ENCODE measurements around the gene C11orf21.

The C11orf21 gene

DNA sequence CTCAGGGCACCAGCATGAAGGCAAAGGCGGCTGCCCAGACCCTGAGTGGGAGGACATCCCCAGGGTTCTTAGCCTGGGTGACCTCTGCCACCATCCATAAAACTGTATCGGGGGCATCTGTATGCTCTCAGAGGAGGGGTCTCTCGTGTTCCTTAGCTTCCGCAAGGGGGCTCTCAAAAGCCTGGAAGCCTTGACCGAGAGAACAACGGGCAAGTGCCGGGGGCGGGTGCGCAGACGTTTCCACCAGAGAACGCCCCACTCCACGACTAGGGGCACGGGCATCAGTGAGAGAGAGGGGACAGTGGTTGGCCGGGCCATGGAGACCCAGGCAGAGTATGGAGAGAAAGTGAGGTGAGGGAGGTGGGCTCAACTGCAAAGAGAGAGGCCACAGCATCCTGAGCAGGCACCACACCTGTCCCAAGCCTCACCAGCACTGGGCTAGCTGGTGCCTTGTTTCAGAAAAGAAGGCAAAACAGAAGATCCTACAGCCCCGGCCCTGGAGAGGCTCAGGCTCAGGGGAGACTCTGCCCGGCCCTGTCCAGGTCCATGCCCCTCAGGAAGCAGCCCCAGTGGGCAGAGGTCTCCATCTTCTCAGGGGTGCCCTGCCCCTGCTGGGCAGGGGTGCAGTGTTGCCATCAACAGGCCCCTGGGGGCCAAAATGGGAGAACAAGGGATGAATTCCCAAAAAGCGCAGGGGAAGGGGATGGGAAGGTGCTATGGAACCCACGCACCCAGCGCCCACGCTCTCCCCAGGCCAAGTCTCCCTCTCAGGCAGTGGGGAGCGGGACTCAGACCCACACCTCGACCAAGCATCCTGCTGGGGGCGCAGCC, 6.0 kb upstream of the C11orf21 start:
- no peak for DNase-seq

DNA sequence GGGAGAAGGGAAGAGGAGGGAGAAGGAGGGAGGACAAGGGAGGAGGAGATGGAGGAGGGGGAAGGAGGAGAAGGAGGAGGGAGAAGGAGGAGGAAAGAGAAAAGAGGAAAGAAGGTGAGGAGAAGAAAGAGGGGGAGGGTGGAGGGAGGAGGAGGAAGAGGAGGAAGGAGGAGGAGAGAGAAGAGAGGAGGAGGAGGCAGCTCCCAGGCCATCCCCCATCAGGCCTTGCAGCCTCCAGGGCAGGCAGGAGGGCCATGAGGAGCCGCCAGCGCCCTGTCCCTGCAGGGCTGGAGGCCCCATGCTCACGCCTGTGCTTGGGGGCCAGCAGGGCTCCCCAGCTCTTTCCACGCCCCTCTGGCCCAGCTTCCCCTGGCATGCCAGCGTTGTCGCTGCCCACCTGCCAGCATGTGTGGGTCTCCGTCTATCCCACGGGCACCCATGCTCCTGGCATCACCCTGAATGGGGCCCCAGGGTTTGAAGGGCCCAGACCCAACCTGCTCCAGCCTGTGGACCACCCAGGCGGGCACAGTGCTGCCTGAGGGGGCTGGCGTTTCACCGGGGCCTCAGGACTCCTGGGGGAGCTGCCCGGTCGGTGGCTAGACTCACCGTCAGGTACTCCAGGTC, 5.3 kb upstream of the C11orf21 start:
- DNase-seq: no peak

DNA sequence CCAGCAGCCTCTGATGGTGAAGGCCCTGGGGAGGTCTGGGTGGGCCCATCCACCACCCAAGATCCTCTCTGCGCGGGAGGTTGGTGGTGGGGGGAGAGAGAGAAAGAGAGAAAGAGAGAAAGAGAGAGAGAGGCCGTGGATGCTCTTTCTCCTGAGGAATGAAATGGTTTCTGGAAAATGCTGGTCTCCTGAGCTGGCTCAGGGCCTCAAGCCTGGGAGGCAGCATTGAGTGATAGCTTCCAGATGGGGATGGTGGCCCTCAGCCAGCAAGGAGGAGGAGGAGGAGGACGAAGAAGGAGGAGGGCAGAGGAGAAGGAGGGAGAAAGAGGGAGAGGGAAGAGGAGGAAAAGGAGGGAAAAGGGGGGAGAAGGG, 4.7 kb upstream of the C11orf21 start:
- DNase-seq: no peak

DNA sequence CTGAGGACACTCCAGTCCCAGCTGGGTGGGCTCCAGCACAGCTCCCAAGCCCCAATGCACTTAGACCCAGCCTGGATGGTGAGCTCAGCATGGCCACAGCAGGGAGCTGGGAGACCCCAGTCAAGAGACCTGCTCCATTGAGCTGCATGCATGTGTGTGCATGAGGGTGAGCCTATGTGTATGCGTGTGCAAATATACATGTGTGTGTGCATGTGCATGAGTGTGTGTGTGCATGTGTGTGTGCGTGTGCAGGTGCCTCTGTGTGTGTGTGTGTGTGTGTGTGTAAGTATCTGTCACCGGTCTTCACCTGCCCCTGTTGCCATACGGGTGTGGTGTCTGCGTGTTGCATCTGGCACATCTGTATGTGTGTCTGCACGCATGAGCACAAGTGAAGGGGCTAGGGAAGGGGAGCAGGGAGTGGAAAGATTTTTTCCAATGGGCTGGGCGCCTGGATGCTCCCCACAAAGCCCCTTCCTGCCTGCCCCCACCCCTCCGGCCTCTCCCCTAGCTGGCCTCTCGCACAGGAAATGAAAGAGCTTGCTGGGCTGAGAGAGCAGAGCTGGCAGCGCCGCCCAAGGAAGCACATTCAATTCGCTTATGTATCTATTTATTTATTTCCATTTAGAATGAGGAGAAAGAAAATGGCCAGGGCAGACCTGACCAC, 4.2 kb upstream of the C11orf21 start:
- no peak for DNase-seq

DNA sequence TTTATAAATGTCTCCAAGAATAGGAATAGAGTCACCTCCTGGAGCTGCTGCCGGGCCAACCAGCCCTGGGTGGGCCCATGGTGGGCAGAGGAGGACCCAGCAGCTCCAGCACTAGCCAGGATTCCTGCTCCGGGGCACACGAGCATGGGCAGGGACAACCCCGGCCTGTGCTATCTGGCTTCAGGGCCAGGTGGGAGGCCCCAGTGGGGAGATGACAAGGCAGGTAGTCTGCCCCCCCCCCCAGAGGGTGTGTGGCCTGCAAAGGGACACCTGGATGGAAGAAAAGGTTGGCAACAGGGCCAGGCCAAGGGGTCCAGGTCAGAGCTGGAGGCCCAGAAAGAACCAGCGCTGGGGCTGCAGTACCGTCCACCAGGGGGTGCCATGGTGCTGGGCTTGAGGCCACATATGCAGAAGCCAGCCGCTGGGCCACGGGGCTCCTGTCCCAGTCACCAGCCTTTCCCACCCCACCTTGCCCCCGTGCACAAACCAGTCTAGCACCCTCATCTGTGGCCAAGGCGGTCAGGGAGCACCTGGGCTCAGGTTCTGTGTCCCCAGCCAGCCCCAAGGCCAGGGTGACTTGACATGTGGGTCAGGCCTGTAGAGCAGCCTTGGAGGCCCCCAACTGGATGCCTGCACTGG, 3.5 kb upstream of the C11orf21 start:
- DNase-seq: peak; percentile 89

DNA sequence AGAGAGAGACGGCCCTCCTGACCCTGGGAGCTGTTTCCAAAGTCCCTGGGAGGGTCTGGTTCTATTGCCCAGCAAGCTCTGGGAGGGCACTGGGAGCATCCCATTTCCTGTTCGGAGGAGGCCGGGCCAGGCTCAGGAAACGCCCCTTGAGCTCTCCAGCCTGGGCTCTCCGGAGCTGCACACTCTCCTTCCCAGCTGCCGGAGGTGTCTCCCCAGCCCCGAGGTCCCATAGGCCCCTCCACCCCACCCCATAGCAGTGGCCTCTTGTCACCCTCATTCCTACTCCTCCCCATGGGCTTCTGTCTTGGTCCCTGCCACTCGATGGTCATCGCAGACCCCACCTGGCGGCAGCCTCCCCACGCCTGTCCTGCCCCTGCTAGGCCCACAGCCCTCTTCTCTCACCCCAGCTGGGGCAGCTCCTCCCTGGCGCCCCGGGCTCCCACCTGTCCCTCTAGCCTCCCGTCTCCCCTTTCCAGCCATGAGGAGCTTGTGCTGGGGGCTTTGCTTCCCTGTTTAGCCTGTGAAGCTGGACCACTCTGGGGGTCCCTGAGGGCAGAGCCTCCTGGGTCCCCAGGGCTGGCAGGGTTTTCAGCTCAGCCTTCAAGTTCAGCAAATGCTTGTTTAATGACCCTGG, 2.9 kb upstream of the C11orf21 start:
- DNase-seq: no peak

DNA sequence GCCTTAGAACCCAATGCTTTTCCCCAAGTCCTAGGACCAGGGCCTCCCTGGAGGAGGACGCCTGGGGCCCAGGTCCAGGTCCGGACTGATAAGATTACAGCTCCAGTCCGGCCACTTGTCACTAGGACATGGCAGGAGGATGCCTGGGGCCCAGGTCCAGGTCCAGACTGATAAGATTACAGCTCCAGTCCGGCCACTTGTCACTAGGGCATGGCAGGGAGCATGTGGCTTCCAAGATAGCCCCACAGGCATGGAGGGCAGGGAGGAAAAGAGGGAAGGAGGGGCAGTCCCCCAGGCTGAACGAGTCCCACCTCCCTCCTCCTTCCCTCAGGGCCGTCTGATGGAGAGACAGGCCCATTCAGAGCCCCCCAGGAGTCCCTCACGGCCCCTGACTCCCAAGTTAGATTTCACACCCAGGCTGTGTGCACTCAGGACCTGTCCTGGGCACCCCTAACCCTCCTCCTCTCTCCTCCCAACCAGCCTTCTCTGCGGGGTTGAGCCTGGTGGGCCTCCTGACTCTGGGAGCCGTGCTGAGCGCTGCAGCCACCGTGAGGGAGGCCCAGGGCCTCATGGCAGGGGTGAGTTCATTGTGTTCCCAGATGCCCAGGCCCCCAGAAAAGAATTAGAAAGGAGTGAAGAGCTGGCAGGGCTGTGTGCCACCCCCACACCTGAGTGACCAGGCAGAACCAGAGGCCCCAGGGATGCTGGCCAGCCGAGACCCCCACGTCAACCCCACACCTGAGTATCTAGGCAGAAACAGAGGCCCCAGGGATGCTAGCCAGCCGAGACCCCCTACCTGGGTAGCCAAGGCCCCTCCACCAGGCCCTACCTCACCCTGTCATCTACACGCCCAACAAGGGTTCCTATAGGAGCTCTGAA, 2.1 kb upstream of the C11orf21 start:
- DNase-seq: no peak

DNA sequence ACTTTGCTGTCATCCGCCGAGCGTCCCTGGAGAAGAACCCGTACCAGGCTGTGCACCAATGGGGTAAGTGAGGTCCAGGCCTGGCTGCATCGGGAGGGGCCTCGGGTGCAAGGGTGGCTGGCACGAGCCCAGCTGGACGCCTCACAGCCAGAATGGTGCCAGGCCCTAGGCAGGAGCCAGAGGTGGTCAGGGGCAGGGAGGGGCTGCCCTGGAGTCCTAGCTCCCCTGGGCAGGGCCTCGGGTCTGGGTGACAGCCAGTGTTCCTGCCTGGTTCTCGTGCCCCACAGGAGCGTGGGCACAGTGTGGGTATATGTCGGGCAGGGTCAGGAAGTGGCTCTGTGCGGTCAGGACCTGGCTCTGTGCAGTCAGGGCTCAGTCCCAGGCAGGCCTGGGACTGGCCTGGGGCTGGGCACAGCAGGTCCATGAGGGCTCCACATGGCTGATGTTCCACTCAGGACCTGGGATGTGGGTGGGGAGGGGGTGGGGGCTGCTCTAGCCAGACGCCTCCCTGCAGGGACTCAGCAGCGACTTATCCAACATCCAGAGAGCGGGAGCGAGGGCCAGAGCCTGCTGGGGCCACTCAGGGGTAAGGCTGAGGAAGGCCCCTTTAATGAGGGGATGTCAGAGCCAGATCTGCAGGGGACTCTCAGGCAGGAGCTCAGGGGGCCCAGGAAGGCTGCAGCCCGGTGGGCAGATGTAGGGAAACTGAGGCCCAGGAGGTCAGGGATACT, 1.3 kb upstream of the C11orf21 start:
- no peak for DNase-seq

DNA sequence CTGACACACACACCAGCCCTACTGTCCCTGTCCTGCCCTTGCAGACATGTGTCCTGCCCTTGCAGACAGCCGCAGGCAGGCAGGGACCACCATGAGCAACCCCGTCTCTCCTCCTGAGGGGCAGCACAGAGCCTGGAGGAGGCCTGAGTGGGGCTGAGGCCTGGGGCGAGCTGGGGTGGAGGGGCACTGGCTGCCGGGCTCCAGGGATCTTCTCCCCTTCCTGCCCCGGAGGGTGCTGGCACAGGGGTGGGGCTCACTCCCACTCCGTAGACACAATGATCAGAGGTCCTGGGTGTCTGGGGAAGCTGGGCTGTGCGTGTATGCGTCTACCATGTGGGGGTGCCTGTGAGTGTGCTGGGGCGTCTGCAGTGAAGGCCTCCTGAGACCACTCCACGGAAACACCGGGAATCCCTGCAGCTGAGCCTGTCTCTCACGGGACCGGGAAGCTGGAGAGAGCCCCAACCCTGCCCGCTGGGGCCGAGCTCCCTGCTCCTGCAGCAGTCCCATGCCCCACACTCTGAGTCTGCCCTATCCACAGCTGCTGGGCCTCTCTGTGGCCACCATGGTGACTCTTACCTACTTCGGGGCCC, 683 bp upstream of the C11orf21 start:
- DNase-seq: no peak

DNA sequence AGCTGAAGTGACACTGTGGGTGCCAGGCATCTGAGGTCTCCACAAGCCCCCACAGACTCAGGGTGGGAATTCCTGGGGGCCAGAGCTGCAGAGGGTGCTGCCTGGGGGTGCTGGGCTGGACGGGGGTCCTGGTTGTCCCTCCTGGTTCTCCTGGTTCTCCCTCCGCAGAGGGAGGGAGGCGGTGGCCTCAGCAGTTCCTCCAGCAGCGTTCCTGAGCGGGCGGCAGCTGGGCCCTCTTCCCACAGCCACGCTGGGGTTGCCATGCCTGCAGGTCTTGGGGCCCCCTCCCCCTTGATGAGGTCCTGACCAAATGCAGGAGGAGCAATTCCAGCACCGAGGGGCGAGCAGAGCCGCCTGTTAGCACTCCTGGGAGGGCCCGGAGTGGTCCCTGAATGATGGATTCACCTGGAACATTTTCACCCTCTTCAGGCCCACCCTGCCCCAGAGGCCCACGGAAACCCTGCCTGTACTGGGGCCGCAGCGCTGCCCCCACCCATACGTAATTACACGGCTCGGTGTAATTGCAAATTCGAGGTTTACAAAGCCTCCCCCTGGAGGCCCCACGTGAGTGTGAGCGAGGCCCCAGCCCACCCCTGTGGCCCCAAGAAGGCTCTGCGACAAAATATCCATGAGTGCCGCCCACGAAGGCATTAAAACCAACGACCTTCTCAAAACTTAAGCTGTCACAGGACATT, 635 bp downstream of the C11orf21 start:
- DNase-seq: no peak

DNA sequence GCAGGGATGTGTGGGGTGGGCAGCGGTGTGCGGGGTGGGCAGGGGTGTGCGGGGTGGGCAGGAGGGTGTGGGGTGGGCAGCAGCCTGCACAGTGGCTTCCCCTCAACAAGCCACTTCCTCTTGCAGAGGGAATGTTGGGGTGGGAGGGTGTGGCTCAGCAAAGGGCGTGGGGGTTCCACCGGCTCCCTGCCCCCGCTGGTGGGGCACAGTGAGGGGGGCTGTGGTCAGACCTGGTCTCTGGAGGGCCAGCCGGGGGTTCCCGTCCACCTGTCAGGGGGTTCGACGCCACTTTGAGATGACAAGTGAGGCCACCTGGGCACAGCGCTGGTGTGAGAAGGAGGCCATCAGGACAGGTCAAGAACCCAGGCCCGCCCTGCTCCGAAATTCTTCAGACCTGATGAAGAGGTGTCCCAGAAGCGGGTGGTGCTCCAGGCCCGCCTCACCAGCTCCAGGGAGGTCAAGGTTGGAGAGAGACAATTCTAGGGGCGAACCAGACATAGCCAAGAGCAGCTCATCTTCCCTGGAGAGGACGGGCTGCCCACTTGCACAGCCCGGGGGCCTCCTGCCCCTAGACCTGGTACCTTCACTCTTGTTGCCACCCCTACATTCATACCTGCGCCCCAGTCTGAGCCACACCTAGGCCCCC, 1.3 kb downstream of the C11orf21 start:
- DNase-seq: no peak

DNA sequence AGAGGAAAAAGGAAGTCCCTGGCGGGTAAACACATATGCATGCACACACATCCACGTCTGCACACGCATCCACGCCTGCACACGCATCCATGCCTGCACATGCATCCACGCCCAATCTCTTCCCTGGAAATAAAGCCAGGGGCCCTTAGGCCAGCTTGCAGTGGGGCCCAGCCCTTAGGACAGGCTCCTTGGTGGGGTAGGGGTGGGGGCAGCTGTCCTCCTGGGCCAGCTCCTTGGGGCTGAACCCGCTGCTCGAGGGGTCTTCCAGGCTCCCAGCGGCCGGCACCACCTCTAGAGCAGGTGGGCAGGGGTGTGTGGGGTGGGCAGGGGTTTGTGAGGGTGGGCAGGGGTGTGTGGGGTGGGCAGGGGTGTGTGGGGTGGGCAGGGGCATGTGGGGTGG, 1.9 kb downstream of the C11orf21 start:
- no peak for DNase-seq

DNA sequence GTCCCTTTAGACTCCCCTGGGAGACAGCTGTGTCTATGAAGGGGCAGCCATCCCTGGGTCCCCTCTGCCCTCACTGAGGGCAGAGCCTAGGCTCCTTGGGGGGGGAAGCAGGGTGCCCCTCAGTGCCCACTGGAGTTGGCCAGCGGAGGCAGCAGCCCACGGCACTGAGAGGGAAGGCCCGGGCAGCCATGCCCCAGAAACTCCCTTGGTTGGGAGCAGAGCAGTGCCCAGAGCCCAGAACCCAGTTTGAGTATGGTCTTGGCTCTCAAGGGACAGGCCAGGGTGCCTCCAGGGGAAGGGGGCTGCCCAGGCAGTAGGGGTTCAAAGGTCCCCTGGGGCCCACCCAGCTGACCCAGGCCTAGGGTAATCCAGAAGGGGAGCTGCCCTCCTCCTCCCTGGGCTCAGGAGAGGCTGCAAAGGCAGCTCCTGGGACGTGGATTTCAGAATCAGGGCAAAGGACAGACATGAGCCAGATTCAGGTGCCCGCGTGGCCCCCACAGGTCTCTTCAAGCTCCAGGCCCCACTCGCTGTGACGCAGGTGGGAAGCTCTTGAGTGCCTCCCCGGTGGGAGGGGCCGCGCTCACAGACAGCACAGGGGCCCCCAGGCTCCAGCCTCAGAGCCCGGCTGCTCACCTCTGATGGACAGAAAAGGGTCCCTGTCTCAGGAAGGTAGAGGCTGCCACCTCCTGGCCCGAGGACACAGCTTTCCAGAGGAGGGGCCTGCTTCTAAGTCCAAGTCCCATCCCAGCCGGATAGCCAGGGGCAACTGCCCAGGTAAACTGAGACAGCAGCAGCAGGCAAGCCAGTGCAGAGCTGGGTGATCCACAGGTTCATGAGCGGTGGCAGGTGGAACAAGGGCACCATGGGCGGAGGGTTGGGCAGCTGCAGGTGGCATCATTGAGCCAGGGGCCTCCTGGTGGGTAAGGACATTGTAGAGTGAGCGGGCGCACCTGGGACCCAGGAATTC, 2.6 kb downstream of the C11orf21 start:
- DNase-seq: peak; percentile 54

DNA sequence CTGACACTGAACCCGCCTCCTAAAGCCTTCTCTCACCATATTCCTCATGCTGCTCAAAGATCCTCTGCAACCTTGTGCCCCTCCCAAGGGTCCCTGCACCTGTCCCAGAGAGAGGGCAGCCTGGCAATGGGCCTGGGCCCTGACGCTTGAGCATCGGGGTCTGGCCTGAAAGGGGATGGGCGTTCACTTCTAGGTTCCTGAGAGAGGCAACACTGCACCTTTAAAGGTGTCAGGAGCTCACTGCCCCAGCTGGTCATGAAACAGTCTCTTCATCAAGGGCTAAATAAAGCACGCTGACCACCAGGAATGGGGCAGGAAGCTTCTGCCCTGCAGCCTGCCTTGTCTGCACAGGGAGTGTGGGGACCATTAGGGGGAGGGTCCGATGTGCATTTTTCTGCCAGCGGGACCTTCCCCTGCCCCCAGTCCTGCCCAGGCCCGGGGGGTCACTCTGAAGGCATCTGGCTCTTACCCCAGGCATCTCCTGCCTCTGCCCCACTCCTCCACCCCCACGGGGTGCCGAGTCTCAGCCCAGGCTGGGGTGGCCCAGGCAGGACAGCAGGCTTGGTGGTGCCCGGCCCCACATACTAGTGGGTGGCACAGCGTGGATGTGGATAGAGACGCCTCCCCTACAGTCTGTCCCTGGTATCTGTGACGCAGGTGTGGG, 3.5 kb downstream of the C11orf21 start:
- no peak for DNase-seq

DNA sequence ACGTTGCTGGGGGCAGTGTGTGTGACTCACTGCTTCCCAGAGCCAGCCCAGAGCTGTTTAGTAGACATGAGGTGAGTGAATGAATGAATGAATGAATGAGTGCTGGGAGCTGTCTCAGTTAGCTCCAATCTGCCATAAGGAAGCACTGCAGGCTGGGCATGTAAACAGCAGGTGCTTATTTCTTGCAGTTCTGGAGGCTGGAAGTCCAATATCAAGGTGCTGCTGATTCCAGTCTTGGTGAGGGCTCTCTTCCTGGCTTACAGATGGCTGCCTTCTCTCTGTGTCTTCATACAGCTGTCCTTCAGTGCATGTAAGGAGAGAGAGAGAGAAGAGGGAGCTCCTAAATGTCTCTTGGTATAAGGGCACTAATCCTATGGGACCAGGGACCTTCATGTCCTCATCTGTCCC, 4.1 kb downstream of the C11orf21 start:
- DNase-seq: no peak

DNA sequence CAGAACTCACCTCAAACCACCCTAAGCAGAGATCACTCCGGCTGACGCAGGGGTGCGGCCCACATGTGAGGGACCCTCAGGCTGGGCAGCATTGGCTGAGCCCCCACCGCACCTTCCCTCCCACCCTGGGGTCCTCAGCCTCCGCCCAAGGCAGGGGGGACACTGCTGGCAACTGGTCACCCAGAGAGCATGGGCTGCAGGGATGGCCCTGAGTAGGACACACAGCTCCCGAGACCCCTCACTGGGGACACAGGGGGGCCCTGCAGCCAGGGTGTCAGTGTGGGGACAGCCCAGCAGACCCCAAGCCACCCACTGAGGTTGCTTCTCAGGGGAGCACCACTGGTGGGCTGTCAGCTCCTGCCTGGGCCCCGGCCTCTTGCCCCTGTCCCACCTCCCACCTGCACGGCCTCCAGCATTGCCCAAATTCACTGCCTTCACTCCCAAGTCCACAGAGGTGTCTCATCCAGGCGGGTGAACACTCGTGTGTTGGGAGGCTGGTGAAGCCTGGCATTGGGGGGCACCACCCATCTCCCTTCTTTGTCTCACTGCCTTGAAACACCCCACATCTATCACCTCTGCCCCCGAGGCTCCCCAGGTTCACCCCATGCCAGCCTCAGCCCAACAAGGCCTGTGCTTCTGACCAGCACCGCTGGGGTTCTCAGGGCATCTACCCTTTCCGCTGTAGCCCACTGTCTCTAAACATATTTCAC, 4.7 kb downstream of the C11orf21 start:
- no peak for DNase-seq

Measured in activated CD8-positive, alpha-beta memory T cell treated with anti-CD3 and anti-CD28 coated beads, Interleukin-2, amount 50 U/mL, for 4 hours (primary cell).